HG03558 (cell line): ENCODE results near the gene SEMA3F.
"Not testable (repeated sequence)": the region's sequence is repeated elsewhere in the genome, so short reads cannot be mapped to it uniquely, and the experiment has no call there.

ENCODE experiments used
- ATAC-seq: cut with Tn5 transposase; IDR thresholded peaks from one replicate; pipeline ENCODE4 v1.9.1; 2021; ENCODE audit warnings: moderate number of reproducible peaks; ENCODE audit not compliant: unreplicated experiment; ENCODE audit errors: extremely low read depth

The SEMA3F gene

DNA sequence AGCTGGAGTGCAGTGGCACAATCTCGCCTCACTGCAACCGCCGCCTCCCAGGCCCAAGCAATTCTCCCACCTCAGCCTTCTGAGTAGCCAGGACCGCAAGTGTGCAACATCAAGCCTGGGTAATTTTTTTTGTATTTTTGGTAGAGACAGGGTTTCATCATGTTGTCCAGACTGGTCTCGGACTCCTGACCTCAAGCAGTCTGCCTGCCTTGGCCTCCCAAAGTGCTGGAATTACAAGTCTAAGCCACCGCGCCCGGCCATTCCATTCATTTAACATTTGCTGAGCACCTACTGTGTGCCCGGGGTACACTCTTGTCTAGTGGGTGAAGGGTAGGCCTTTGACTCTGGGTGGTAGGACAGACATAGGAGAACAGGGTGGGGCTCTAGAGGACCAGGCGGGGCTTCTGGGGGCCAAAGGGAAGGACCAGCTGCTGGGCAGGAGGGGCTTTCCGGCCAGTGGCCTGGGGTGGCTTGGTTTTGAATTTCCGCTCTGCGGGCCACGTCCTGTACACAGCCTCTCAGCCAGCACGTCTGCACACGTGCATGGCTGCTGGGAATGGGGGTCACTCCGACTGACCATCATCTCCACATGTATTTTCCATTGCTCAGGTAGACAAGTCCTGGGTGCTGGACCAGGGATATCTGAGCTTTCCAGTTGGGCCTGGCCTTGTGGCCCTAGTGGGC lies 52.4 kb downstream of the SEMA3F start:
- no peak for ATAC-seq

DNA sequence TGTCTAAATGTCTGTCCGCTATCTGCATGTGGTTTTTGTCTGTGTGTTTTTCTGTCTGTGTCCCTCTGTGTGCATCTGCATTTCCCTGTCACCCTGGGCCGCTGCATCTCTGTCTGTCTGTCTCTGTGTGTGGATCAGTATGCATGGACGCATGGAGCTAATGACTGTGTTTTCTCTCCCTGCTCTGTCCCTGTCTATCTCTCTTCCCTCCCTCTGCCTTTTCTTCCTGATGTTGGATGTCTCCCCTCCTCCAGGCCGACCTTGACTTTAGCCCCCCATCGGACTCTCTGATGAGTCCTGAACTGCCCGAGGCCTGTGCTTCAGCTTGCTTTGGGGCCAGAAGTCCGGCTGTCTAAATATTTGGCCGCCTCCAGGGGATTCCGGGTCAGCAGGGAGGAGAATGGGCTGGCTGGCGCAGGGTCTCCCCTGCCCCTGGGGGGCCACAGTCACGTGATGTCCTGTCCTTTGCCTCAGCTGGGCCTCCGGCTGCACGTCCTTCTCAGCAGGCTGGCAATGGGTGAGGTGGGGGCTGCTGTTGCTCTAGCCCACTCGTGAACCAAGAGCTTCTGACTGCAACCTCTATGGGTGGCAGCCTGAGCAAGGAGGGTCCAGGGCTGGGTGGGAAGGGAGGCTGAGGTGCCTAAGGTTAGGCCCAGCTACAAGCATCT lies 53.7 kb downstream of the SEMA3F start:
- no peak for ATAC-seq

DNA sequence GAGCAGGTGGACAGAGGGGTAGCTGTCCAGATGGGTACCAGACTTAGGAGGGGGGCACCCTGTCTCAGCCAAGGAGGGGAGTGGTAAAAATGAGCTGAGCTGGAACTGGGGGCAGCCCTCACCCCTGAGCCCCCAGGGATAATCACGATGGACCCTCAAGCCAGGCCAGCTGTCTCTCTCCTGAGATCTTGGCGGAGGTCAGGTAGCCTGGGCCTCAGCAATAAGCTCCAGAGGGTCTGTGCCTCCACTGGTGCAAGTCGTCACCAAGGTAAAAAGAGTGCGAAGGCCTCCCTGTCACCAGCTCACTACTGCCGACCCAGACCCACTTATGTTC lies 55.0 kb downstream of the SEMA3F start:
- ATAC-seq = no peak

DNA sequence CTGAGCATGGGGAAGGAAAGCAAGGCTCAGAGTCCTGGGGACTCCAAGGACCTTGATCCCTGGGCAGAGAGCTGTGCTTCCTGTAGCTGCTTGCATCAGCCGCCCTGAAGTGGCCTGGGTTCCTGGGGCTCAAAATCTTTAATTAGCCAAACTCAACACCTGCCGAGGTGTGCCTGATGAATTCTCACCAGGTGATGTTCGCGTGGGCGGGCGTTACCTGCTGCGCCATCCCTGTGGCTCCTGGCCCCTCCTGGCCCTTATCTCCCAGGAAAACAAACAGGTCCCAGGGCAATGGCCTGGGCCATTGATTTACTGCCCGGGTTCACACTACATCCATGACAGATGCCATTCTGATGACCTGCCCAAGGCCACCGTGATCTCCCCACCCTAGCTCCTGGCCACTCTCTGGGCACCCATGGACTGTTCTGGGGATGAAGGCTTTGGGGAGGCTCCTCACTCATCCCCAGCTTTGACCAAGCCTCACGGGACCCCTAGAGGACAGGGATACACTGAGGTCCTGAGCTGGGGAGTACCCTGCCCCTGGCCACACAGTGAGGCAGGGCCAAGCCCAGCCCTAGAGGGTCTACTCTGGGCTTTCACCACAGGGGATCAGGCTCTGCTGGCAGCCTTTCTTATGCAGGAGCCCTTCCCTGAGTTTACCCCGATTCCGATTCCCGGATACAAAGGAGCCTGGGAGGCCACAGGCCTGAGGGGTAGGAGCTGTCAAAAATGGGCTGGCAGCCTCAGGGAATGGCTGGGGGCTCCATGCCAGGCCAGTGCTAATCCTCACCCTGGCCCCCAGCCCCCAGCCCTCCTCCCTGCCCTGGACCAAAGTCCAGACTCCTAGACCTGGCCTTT lies 55.6 kb downstream of the SEMA3F start:
- ATAC-seq = no peak

DNA sequence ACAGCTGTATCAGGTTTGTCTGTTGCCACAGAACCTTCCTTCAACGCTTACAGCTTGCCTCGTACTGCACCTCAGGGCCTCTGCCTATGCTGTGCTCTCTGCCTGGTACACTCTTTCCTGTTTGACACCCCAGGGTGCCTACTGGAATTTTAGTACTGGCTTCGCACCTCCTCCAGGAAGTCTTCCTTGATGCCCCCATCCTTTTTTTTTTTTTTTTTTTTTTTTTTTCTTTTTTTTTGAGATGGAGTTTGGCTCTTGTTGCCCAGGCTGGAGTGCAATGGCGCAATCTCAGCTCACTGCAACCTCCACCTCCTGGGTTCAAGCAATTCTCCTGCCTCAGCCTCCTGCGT lies 56.2 kb downstream of the SEMA3F start:
- not testable (repeated sequence) for ATAC-seq

DNA sequence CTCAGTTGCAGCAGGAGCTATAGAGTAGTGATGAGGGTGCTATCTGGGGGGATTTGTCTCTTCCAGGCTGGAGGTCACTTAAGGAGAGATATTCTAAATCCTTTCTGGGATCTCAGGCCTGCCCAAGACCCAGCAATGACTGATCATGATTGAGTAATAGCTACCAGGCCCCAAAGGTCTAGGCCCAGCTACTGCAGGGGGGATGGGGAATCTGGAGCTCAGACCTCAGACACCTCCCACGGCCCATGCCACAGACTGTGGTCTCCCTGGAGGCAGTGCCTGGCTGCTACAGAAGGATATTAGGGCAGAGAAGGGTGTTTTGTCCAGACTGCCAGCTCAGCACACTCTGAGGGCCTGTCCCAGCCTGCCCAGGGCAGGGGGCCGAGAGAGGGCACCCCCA lies 56.8 kb downstream of the SEMA3F start:
- no peak for ATAC-seq

DNA sequence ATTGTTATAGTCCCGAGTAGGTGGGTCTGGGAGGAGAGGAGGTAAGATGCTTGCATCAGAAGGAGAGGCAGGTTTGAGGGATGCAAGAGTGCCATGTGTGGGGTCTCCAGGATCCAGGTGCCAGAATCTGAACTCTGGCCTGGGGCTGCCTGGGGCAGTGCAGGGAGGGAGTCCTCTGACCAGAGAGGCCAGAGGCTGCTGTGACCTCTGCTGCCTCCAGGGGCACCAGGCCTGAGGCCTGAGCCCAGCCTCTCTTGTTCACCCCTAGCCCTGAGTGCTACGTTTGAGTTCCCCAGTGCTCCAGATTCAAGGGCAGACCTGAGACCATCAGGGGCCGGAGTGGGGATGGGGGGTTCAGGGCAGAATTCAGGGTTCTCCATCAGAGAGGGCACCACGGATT lies 57.4 kb downstream of the SEMA3F start:
- no peak for ATAC-seq

DNA sequence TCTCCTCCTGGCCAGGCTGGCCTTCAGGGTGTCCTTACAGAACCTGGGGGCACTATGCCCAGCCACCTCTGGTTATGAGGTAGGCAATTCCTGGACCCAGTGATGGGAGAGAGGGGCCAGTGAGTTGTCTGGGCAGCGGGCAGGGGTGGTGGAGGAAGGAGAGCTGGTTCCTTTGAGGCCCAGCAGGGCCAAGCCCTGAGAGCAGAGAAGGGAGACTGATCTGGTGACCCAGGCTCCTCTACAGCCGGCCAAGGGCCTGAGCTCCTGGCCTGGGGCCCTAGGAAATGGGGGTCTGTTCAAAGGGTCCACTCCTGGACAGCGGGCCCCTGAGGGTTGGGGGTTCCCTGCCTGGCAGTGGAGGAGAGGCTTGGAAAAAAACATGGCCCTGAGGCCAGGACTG lies 57.8 kb downstream of the SEMA3F start:
- no peak for ATAC-seq

DNA sequence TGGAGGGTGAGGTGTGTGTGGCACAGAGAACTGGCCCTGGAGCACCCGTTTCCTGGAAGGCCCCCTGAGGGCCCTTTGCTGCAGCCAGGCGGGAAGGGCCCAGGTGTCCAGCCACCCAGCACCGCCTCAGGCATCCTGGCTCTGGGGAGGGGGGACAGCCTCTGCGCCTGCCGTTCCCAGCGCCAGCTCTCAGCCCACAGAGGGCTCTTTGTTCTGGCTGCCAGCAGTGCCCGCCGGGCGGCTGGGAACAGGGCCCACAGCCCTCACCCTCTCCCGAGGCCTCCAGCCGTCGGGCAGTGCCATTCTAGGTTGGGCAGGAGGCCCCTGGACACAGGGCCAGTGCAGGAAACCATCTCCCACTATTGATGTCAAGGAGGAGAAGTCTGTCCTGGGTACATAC lies 58.2 kb downstream of the SEMA3F start:
- no peak for ATAC-seq

DNA sequence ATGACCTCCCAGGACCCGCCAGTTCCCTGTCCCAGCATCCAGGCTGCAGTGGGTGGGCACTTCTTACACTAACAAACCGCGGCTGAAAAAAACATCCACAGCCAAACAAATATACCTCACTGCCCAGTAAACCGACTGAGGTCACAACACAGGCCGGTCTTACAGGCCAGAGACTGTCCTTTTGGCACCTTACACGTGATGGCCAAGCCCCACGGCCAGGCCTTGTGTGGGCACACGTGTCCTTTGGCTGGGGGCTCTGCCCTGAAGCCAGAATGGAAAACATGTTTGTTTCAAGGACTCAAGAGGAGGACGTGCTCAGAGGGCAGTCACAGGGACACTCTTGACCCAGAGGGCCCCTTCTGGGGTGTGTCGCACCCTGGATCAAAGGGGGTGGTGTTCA lies 59.7 kb downstream of the SEMA3F start:
- no peak for ATAC-seq

DNA sequence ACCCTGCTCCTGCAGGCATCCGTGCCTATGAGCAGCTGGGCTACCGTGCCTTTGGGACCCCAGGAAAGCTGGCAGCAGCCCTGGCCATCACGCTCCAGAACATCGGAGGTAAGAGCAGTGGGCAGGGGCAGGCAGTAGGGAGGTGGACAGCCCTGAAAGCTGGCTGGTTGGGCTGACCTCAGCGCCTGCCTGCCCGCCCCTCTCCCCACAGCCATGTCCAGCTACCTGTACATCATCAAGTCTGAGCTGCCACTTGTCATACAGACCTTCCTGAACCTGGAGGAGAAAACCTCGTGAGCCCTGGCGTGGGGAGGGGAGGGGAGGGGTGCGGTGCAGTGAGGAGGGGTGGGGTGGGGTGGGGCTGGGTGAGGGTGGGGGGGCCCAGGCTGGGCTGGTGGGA lies 60.4 kb downstream of the SEMA3F start:
- ATAC-seq = no peak

DNA sequence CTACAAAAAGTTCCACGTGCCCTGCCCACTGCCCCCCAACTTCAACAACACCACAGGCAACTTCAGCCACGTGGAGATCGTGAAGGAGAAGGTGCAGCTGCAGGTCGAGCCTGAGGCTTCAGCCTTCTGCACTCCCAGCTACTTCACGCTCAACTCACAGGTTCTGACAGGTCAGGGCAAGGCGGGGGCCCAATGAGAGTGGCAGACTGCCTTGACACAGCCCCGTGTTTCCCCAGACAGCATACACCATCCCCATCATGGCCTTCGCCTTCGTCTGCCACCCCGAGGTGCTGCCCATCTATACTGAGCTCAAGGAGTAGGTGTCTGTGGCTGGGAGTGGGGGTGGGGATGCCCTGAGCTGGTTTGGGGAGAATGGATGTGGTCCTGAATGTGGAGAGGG lies 62.6 kb downstream of the SEMA3F start:
- ATAC-seq = no peak

DNA sequence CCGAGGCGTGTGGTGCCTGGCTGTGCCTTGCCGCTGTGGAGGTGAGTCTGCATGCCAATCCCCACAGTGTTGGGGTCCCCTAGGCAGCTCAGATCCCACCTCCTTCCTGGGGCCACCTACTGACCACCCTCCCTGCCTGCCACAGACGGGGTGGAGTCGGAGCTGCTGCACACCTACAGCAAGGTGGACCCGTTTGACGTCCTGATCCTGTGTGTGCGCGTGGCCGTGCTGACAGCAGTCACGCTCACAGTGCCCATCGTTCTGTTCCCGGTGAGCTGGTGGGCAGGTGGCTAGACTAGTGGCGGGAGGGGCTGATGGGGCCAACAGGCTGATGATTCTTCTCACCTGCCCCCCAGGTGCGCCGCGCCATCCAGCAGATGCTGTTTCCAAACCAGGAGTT lies 63.3 kb downstream of the SEMA3F start:
- ATAC-seq = no peak

DNA sequence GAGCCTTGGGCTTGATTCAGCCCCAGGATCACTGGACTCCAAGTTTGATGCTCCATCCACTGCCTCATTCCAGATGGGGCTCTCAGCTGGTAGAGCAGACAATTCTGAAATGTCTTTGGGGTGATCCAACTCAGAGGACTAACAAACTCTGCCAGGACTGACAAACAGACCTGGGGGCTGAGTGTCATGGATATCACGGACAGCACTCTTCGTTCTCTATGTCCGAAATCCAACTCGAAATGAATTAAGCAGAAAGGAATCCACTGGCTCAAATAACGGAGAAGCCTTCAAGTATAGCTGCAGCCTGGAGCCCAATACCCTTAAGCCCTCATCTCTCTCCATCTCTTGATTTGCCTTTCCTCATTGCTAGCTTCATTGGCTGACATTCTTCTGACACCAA lies 64.2 kb downstream of the SEMA3F start:
- ATAC-seq = no peak

DNA sequence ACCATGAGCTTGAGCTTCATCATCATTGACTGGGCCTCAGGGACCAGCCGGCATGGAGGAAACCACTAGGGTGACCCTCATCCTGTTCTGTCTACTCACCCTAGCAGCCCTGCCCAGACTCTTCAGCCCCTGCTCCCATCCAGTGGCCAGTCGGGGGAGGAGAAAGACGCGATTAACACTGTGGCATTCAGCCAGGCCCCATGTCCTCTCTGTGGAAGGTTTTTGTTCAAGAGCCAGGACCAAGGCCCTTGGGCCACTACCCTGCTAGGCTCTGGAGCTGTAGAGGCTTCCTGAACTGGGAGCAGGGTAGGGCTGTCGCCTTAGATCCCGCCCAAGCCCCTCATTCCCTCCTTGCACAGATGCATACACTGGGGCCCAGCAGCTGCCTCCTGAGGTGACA lies 65.0 kb downstream of the SEMA3F start:
- no peak for ATAC-seq

DNA sequence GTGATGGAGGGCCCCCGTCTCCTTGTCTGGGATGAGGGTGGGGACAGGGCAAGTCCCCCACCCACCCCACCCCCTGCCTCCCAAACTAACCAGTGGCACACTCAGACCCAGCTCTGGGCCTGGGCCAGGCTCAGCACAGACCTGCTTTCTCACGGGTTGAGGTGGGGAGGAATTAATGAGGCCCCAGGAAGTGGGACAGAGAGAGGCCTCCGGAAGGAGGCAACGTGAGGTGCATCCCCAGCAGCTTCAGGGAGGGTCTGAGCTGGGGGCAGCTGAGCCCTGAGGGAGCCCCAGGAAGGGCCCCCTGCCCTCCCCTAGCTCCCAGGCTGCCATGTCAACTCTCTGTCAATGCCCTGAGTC lies 65.9 kb downstream of the SEMA3F start:
- ATAC-seq = no peak

DNA sequence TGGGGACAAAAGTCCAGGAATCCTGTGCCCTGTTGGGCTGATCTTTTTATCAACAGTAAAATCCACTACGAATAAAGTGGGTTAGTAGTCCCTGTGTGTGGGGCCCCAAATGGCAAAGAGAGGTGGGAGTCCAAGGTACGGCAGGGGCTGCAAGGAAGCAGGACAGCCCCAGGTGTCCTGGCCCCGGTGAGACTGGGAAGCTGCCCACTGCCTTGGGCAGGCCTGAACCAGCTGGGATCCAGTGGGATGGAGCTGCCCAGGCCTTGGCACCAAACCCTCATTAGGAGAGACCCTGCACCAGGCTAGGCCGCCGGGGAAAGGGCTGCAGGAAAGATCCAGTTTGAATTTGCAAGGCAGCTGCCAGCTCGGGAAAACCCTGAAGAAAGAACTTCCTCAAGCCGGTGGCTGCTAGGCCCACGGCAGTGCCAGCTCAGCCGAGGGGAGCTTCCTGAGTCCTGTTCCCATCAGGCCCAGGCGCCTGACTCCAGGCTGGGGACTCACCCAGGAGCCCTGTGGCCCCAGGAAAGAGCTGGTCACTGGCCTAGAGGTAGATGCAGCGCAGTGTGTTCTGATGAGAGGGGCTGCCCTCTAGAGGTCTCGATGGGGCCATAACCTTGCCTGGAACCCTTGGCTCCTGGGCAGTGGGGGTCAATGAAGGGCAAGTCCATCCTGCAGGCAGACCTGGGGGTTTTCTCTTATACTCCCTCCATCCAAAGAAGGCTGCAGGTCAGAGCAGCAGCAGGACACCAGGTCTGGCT lies 66.5 kb downstream of the SEMA3F start:
- no peak for ATAC-seq

DNA sequence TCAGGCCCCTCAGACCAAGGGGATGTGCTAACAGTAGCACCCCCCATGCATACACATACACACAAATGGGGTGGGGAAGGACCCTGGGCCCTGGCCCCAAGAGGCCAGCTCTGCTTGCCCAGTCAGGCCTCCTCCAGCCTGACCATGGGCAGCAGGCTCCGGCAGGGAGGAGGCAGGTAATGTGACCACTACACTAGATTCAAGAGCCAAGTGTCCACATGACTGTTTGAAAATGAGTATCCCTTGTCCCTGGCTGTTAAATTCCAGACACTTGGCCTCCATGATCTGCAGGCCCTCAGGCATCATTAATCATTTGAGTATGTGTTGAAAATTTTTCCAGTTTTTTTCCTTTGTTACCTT lies 67.0 kb downstream of the SEMA3F start:
- ATAC-seq = no peak

DNA sequence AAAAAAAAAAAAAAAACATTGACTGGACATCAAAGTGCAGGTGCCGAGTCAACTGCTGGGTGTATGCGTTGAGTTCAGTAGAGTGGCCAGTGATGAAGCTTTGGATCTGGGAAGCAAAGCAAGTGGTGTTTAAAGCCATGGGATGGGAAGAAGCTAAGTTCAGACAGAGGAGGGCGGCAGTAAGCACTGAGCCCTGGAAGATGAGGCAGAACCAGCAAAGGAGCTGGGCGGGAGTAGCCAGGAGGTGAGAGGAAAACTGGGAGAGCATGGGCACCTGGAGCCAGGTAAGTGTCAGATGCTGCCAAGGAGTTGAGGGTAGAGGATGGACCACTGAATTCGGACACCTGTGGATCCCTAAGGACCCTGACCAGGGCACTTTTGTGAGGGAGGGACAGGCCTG lies 69.5 kb downstream of the SEMA3F start:
- no peak for ATAC-seq

DNA sequence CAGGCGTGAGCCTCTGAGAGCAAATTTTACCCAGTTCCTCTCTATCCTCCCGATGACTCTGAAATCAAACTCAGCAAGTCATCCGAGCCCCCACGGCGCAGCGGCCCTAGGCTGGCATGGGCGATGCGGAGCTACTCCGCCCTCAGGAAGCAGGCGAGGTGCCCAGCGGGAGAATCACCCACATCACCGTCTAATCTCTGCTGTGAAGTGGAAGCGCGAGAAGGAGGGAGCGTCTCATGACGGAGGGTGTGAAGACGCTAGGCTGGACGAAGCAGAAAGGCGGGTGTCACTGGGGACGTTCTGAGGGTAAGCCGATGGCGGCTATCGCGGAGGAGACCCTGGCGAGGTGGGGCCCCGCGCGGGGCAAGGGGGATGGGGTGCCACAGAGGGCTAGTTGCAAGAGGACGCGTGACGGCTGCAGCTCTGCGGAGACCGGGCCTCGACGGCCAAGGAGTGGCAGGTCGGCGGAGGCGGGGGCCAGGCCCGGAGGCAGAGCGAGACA lies 71.8 kb downstream of the SEMA3F start:
- ATAC-seq = no peak
